GM12878 (cell line): Measurements from ENCODE around the gene ZNF213.

Source experiments
- BCL11A ChIP-seq: IDR thresholded peaks from 2 replicates; pipeline ENCODE4 v1.6.1; 2011; ENCODE audit warnings: low read depth, low read length
- BCLAF1 ChIP-seq: fragments of 450-650 bp; IDR thresholded peaks from 2 replicates; pipeline ENCODE4 v1.6.1; 2017; ENCODE audit warnings: antibody characterized with exemption, mild to moderate bottlenecking, moderate library complexity
- CEBPZ ChIP-seq: fragments of 150-350 bp; IDR thresholded peaks from 2 replicates; pipeline ENCODE4 v1.6.1; 2016; ENCODE audit warnings: low read depth, low read length
- CTCF ChIP-seq, 3 experiments: IDR thresholded peaks in 2 of 3; conservative IDR thresholded peaks in 1 of 3; 2 replicates each; pipeline ENCODE4 v1.5.1; 2011; ENCODE audit warnings: low read depth in 3 of 3, low read length in 3 of 3, mild to moderate bottlenecking in 3 of 3, control low read depth in 2 of 3, moderate library complexity in 2 of 3, inconsistent platforms in 1 of 3, mixed read lengths in 1 of 3; ENCODE audit not compliant: control insufficient read depth in 2 of 3, insufficient read depth in 1 of 3; ENCODE audit errors: extremely low read depth in 1 of 3
- JUNB ChIP-seq: IDR thresholded peaks from 2 replicates; pipeline ENCODE4 v1.6.1; 2016; ENCODE audit warnings: antibody characterized with exemption, mild to moderate bottlenecking
- KDM1A ChIP-seq: fragments of 200-600 bp; sonication (generic); IDR thresholded peaks from 2 replicates; pipeline ENCODE4 v1.6.1; 2016; ENCODE audit warnings: borderline replicate concordance
- POLR2A ChIP-seq: IDR thresholded peaks from 2 replicates; pipeline ENCODE4 v1.6.1; 2011; ENCODE audit warnings: low read depth, mild to moderate bottlenecking, low read length
- SMC3 ChIP-seq: IDR thresholded peaks from 2 replicates; pipeline ENCODE4 v1.6.1; 2011; ENCODE audit warnings: low read length, improper control_type of control experiment, borderline replicate concordance
- TCF7 ChIP-seq: IDR thresholded peaks from 2 replicates; pipeline ENCODE4 v1.6.1; 2014; ENCODE audit warnings: antibody characterized with exemption, borderline replicate concordance
- USF2 ChIP-seq: IDR thresholded peaks from 2 replicates; pipeline ENCODE4 v1.6.1; 2011; ENCODE audit warnings: low read depth, low read length, improper control_type of control experiment, borderline replicate concordance
- YBX1 ChIP-seq: fragments of 450-650 bp; IDR thresholded peaks from 2 replicates; pipeline ENCODE4 v1.6.1; 2016; ENCODE audit warnings: antibody characterized with exemption

GRCh38 chr16:3144321-3144983, 9.6 kb downstream of the ZNF213 start:
- TF ChIP-seq USF2 (no peak), BCL11A (no peak), CTCF (IDR thresholded peaks at IDR 0.05 in 2 of 3, conservative IDR thresholded peaks at IDR 0.05 in 1 of 3; ENCODE audit: control insufficient read depth in 2 of 3, extremely low read depth in 1 of 3, insufficient read depth in 1 of 3, low read depth in 3 of 3, low read length in 3 of 3) (no peak), TCF7 (no peak), POLR2A (no peak), YBX1 (no peak), CEBPZ (no peak), SMC3 (no peak), JUNB (no peak), BCLAF1 (no peak), KDM1A (no peak)
